ENCODE data around the gene MAVS. TPM values are rescaled to one million over a fixed set of nuclear protein-coding genes. Genes with fewer than 3 reads are reported as not detected.

The MAVS gene
- total RNA-seq, 4 donors from 2014 or later: 39.6 to 94.4 (median 69.7) TPM

GRCh38 chr20:3820901-3821727, 25.5 kb upstream of the MAVS start:
- Histone ChIP-seq H3K4me1 (peaks cover 0 to 12% (median 6%) of the 10 kb centered on the region in 4 donors), H3K27ac (peak overlapping the region; percentile 93 to 99 (median 96)), H3K4me3 (peak overlapping the region; percentile 60 to 93 (median 70)), H3K27me3 (no peaks in the 10 kb centered on the region), H3K9me3 (no peaks in the 10 kb centered on the region), H3K36me3 (peaks cover 0 to 36% (median 0%) of the 10 kb centered on the region in 3 donors)
- TF ChIP-seq POLR2A (IDR thresholded peaks at IDR 0.05) (no peak), CTCF (IDR thresholded peaks at IDR 0.05) (peak in 1 of 6 experiments; percentile 3)
- DNase-seq: no peak

- no peak for DNase-seq
- Histone ChIP-seq H3K27ac (no peak overlapping the region), H3K27me3 (no peaks in the 10 kb centered on the region), H3K36me3 (peaks cover 0 to 39% (median 0%) of the 10 kb centered on the region in 3 donors), H3K4me3 (no peak overlapping the region), H3K9me3 (no peaks in the 10 kb centered on the region), H3K4me1 (peaks cover 0 to 12% (median 6%) of the 10 kb centered on the region in 4 donors)
- TF ChIP-seq CTCF (IDR thresholded peaks at IDR 0.05): no peak
- TF ChIP-seq POLR2A (IDR thresholded peaks at IDR 0.05): no peak
Measured at GRCh38 chr20:3821996-3822395, 24.6 kb upstream of the MAVS start.

- peaks cover 0 to 48% (median 0%) of the 10 kb centered on the region in 3 donors for H3K36me3 ChIP-seq
- peaks cover 0 to 12% (median 6%) of the 10 kb centered on the region in 4 donors for H3K4me1 ChIP-seq
- H3K4me3 ChIP-seq: no peak overlapping the region
- H3K27me3 ChIP-seq: no peaks in the 10 kb centered on the region
- H3K9me3 ChIP-seq: no peaks in the 10 kb centered on the region
- H3K27ac ChIP-seq: no peak overlapping the region
- TF ChIP-seq POLR2A (IDR thresholded peaks at IDR 0.05) (no peak), CTCF (IDR thresholded peaks at IDR 0.05) (no peak)
- DNase-seq: no peak
Measured at GRCh38 chr20:3823881-3824280, 22.8 kb upstream of the MAVS start.

- no peak for DNase-seq
- H3K4me1 ChIP-seq: peaks cover 0 to 5% (median 3%) of the 10 kb centered on the region in 4 donors
- H3K27ac ChIP-seq: no peak overlapping the region
- no peak overlapping the region for H3K4me3 ChIP-seq
- no peaks in the 10 kb centered on the region for H3K27me3 ChIP-seq
- H3K36me3 ChIP-seq: peaks cover 0 to 56% (median 0%) of the 10 kb centered on the region in 3 donors
- no peaks in the 10 kb centered on the region for H3K9me3 ChIP-seq
- no peak for TF ChIP-seq CTCF (IDR thresholded peaks at IDR 0.05)
- TF ChIP-seq POLR2A (IDR thresholded peaks at IDR 0.05): no peak
Measured at GRCh38 chr20:3825526-3825925, 21.1 kb upstream of the MAVS start.

- Histone ChIP-seq H3K9me3 (no peaks in the 10 kb centered on the region), H3K4me3 (no peak overlapping the region), H3K36me3 (peaks cover 0 to 56% (median 0%) of the 10 kb centered on the region in 3 donors), H3K4me1 (peaks cover 0 to 3% (median 1%) of the 10 kb centered on the region in 4 donors), H3K27ac (no peak overlapping the region), H3K27me3 (no peaks in the 10 kb centered on the region)
- no peak for TF ChIP-seq CTCF (IDR thresholded peaks at IDR 0.05)
- TF ChIP-seq POLR2A (IDR thresholded peaks at IDR 0.05): no peak
- DNase-seq: no peak
Measured at GRCh38 chr20:3826420-3826819, 20.2 kb upstream of the MAVS start.
